GM04503 (cell line): ENCODE results near the gene KLK14.

Source experiments
- DNase-seq: peaks from one replicate; pipeline ENCODE4 v3.0.0-alpha.2; 2012; ENCODE audit warnings: low read depth

Gene KLK14

GRCh38 chr19:51084505-51084904 lies 1.8 kb upstream of the KLK14 start:
- no peak for DNase-seq

GRCh38 chr19:51083783-51084182 lies 1.1 kb upstream of the KLK14 start:
- DNase-seq, result no peak

GRCh38 chr19:51083181-51083580 lies 494 bp upstream of the KLK14 start:
- DNase-seq, result no peak

- no peak for DNase-seq
Observed at GRCh38 chr19:51081476-51081875, 1.2 kb downstream of the KLK14 start.

GRCh38 chr19:51079481-51080110 lies 3.1 kb downstream of the KLK14 start:
- DNase-seq, result no peak

GRCh38 chr19:51078731-51079130 lies 4.0 kb downstream of the KLK14 start:
- no peak for DNase-seq

GRCh38 chr19:51078104-51078503 lies 4.6 kb downstream of the KLK14 start:
- no peak for DNase-seq

GRCh38 chr19:51076631-51077213 lies 6.0 kb downstream of the KLK14 start:
- DNase-seq, result no peak

GRCh38 chr19:51075998-51076397 lies 6.7 kb downstream of the KLK14 start:
- DNase-seq, result no peak

- no peak for DNase-seq
Observed at GRCh38 chr19:51071095-51071405, 11.6 kb downstream of the KLK14 start.

GRCh38 chr19:51070334-51071094 lies 12.2 kb downstream of the KLK14 start:
- no peak for DNase-seq

- no peak for DNase-seq
Observed at GRCh38 chr19:51066393-51067186, 16.1 kb downstream of the KLK14 start.

- DNase-seq, result no peak
Observed at GRCh38 chr19:51065221-51065960, 17.3 kb downstream of the KLK14 start.

- DNase-seq, result no peak
Observed at GRCh38 chr19:51064534-51065220, 18.0 kb downstream of the KLK14 start, which contains the start of gene KLK13. KLK13 (minus strand) TSS chr19:51065092; CDS start chr19:51065067, 25 bp downstream.

- DNase-seq, result no peak
Observed at GRCh38 chr19:51063664-51064063, 19.0 kb downstream of the KLK14 start.

GRCh38 chr19:51060973-51061372 lies 21.7 kb downstream of the KLK14 start:
- DNase-seq, result no peak

- DNase-seq, result no peak
Observed at GRCh38 chr19:51060336-51060735, 22.4 kb downstream of the KLK14 start.

- no peak for DNase-seq
Observed at GRCh38 chr19:51059715-51060114, 23.0 kb downstream of the KLK14 start.

GRCh38 chr19:51055866-51056265 lies 26.8 kb downstream of the KLK14 start:
- DNase-seq, result no peak

- no peak for DNase-seq
Observed at GRCh38 chr19:51047031-51047335, 35.7 kb downstream of the KLK14 start.

GRCh38 chr19:51044327-51044726 lies 38.4 kb downstream of the KLK14 start:
- DNase-seq, result no peak

GRCh38 chr19:51043497-51043896 lies 39.2 kb downstream of the KLK14 start:
- DNase-seq, result no peak
